Measurements from ENCODE around the gene NFE2L3. TPM values are rescaled to one million over a fixed set of nuclear protein-coding genes. Genes with fewer than 3 reads are reported as not detected.

Gene NFE2L3
- total RNA-seq, 1 experiment from 2014 or later: 108 TPM

- Mint-ChIP-seq H3K4me3 (ENCODE audit: low read depth, unreplicated experiment) (no peak overlapping the region), H3K36me3 (ENCODE audit: insufficient read depth, unreplicated experiment) (no peaks in the 10 kb centered on the region), H3K9me3 (ENCODE audit: low read depth, unreplicated experiment) (no peaks in the 10 kb centered on the region), H3K27ac (ENCODE audit: unreplicated experiment) (no peak overlapping the region), H3K4me1 (ENCODE audit: low read depth, unreplicated experiment) (no peaks in the 10 kb centered on the region), H3K27me3 (ENCODE audit: unreplicated experiment) (peaks cover 23% of the 10 kb centered on the region)
- no TSS peak for BruUV-seq (replicated peaks)
- TF ChIP-seq CTCF (IDR thresholded peaks at IDR 0.05; ENCODE audit: unreplicated experiment): no peak
- CTCF ChIA-PET: interaction anchor here (0.5 to 0.7 kb wide), 2 partner anchors 9 to 106 kb away, joined by 3 read pairs; no protein-coding TSS in a partner anchor
- intact Hi-C loops (cut with micrococcal nuclease; ENCODE audit: unreplicated experiment): no loop called here
- no peak for DNase-seq
These were observed 16.9 kb upstream of the NFE2L3 start for GRCh38 chr7:26135076-26135475.

GRCh38 chr7:26135551-26135950, 16.4 kb upstream of the NFE2L3 start:
- BruUV-seq (replicated peaks): no TSS peak
- intact Hi-C loops (cut with micrococcal nuclease; ENCODE audit: unreplicated experiment): no loop called here
- Mint-ChIP-seq H3K27ac (ENCODE audit: unreplicated experiment) (no peak overlapping the region), H3K36me3 (ENCODE audit: insufficient read depth, unreplicated experiment) (no peaks in the 10 kb centered on the region), H3K4me1 (ENCODE audit: low read depth, unreplicated experiment) (no peaks in the 10 kb centered on the region), H3K4me3 (ENCODE audit: low read depth, unreplicated experiment) (no peak overlapping the region), H3K9me3 (ENCODE audit: low read depth, unreplicated experiment) (no peaks in the 10 kb centered on the region), H3K27me3 (ENCODE audit: unreplicated experiment) (peaks cover 23% of the 10 kb centered on the region)
- no peak for DNase-seq
- CTCF ChIA-PET: interaction anchor here (0.7 kb wide), 1 partner anchor 9 kb away, joined by 3 read pairs; no protein-coding TSS in a partner anchor
- no peak for TF ChIP-seq CTCF (IDR thresholded peaks at IDR 0.05; ENCODE audit: unreplicated experiment)

- H3K27ac Mint-ChIP-seq (ENCODE audit: unreplicated experiment): no peak overlapping the region
- no peaks in the 10 kb centered on the region for H3K36me3 Mint-ChIP-seq (ENCODE audit: insufficient read depth, unreplicated experiment)
- CTCF ChIA-PET: no interaction called here
- no peak overlapping the region for H3K4me3 Mint-ChIP-seq (ENCODE audit: low read depth, unreplicated experiment)
- H3K4me1 Mint-ChIP-seq (ENCODE audit: low read depth, unreplicated experiment): peaks cover 6% of the 10 kb centered on the region
- BruUV-seq (replicated peaks): no TSS peak
- no peak for DNase-seq
- no peak for TF ChIP-seq CTCF (IDR thresholded peaks at IDR 0.05; ENCODE audit: unreplicated experiment)
- H3K9me3 Mint-ChIP-seq (ENCODE audit: low read depth, unreplicated experiment): no peaks in the 10 kb centered on the region
- peaks cover 10% of the 10 kb centered on the region for H3K27me3 Mint-ChIP-seq (ENCODE audit: unreplicated experiment)
- intact Hi-C loops (cut with micrococcal nuclease; ENCODE audit: unreplicated experiment): no loop called here
These were observed 15.2 kb upstream of the NFE2L3 start for GRCh38 chr7:26136831-26137230.

GRCh38 chr7:26140380-26140779, 11.6 kb upstream of the NFE2L3 start:
- H3K27me3 Mint-ChIP-seq (ENCODE audit: unreplicated experiment): no peaks in the 10 kb centered on the region
- no peaks in the 10 kb centered on the region for H3K9me3 Mint-ChIP-seq (ENCODE audit: low read depth, unreplicated experiment)
- peaks cover 23% of the 10 kb centered on the region for H3K4me1 Mint-ChIP-seq (ENCODE audit: low read depth, unreplicated experiment)
- no peak for DNase-seq
- H3K4me3 Mint-ChIP-seq (ENCODE audit: low read depth, unreplicated experiment): no peak overlapping the region
- no TSS peak for BruUV-seq (replicated peaks)
- peaks cover 5% of the 10 kb centered on the region for H3K36me3 Mint-ChIP-seq (ENCODE audit: insufficient read depth, unreplicated experiment)
- CTCF ChIA-PET: no interaction called here
- intact Hi-C loops (cut with micrococcal nuclease; ENCODE audit: unreplicated experiment): no loop called here
- no peak for TF ChIP-seq CTCF (IDR thresholded peaks at IDR 0.05; ENCODE audit: unreplicated experiment)
- H3K27ac Mint-ChIP-seq (ENCODE audit: unreplicated experiment): no peak overlapping the region

All from Calu3 (cell line).